AG08395 (cell line): ENCODE results near the gene SPECC1L.

Source experiments
- DNase-seq: peaks from one replicate; pipeline ENCODE4 v3.0.0; 2012; ENCODE audit warnings: mixed read lengths, low spot score

Gene SPECC1L

GRCh38 chr22:24417200-24417599, 146.6 kb downstream of the SPECC1L start:
- DNase-seq: no peak

GRCh38 chr22:24417901-24418641, 147.4 kb downstream of the SPECC1L start:
- no peak for DNase-seq

GRCh38 chr22:24418786-24419474, 148.3 kb downstream of the SPECC1L start:
- no peak for DNase-seq

- no peak for DNase-seq
Observed at GRCh38 chr22:24419475-24419850, 148.8 kb downstream of the SPECC1L start.

- no peak for DNase-seq
Observed at GRCh38 chr22:24420072-24420976, 149.7 kb downstream of the SPECC1L start.

- no peak for DNase-seq
Observed at GRCh38 chr22:24420977-24421343, 150.3 kb downstream of the SPECC1L start.

GRCh38 chr22:24421428-24421931, 150.8 kb downstream of the SPECC1L start:
- no peak for DNase-seq

- DNase-seq: no peak
Observed at GRCh38 chr22:24422102-24422665, 151.6 kb downstream of the SPECC1L start.

GRCh38 chr22:24423519-24424000, 152.9 kb downstream of the SPECC1L start:
- DNase-seq: peak; percentile 82

GRCh38 chr22:24424001-24424900, 153.6 kb downstream of the SPECC1L start:
- DNase-seq: no peak

GRCh38 chr22:24424901-24425775, 154.5 kb downstream of the SPECC1L start:
- no peak for DNase-seq

- DNase-seq: no peak
Observed at GRCh38 chr22:24426436-24426835, 155.8 kb downstream of the SPECC1L start.

GRCh38 chr22:24426851-24427499, 156.3 kb downstream of the SPECC1L start:
- no peak for DNase-seq

- DNase-seq: no peak
Observed at GRCh38 chr22:24427500-24428164, 157.0 kb downstream of the SPECC1L start, which contains the start of gene ADORA2A. TSS of gene ADORA2A (plus strand) at chr22:24427599. CDS start at chr22:24433405, 5,806 bp downstream.

GRCh38 chr22:24428751-24429410, 158.2 kb downstream of the SPECC1L start:
- no peak for DNase-seq

- DNase-seq: no peak
Observed at GRCh38 chr22:24429411-24430365, 159.1 kb downstream of the SPECC1L start.
